Endothelial cell of umbilical vein (primary cell): Measurements from ENCODE around the gene UPP2.

Experiments
- MYC ChIP-seq: IDR thresholded peaks from one replicate; pipeline ENCODE4 v1.6.1; 2011; ENCODE audit warnings: mild to moderate bottlenecking, low read depth, low read length
- POLR2A ChIP-seq: IDR thresholded peaks from 2 replicates; pipeline ENCODE4 v1.6.1; 2012; ENCODE audit warnings: low read depth, mild to moderate bottlenecking, control low read depth, low read length
- TF ChIP-seq, protein P1 (sequence below), 2 donors: IDR thresholded peaks; 1 replicate in 1 of 2; 2 replicates in 1 of 2; pipeline ENCODE4 v1.5.1; 2011; ENCODE audit warnings: low read length in 2 of 2, mild to moderate bottlenecking in 2 of 2, moderate library complexity in 2 of 2, control low read depth in 1 of 2, inconsistent platforms in 1 of 2, low read depth in 1 of 2; ENCODE audit not compliant: insufficient read depth in 1 of 2; ENCODE audit errors: extremely low read depth in 1 of 2

DNA sequence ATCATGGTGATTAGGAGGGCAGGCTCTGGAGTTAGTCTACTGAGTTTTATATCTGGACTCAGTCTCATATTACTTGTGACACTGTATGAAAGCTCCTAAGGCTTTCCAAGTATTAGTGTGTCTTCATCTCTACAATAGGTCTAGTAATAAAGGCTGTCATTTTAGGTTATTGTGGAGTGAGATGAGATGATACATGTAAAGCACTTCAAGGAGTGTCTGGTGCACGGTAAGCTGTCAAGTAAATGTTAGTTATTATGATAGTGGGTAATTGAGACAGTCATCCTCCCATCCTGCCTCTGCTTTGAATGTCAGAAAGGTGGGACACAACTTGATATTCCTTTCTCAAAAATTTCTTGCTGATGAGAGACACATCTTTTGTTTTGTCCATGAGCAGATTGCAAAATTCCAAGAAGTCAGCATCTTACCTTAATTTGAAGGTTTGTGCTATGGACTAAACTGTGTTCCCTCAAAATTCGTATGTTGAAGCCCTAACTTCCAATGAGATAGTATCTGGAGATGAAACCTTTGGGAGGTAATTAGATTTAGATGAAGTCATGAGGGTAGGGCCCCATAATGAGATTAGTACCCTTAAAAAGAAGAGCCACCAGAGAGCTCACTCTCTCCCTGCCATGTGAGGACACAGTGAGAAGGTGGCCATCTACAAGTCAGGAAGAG is 41.4 kb upstream of the UPP2 start:
- no peak for TF ChIP-seq MYC
- TF ChIP-seq POLR2A: no peak
- TF ChIP-seq, protein P1, sequence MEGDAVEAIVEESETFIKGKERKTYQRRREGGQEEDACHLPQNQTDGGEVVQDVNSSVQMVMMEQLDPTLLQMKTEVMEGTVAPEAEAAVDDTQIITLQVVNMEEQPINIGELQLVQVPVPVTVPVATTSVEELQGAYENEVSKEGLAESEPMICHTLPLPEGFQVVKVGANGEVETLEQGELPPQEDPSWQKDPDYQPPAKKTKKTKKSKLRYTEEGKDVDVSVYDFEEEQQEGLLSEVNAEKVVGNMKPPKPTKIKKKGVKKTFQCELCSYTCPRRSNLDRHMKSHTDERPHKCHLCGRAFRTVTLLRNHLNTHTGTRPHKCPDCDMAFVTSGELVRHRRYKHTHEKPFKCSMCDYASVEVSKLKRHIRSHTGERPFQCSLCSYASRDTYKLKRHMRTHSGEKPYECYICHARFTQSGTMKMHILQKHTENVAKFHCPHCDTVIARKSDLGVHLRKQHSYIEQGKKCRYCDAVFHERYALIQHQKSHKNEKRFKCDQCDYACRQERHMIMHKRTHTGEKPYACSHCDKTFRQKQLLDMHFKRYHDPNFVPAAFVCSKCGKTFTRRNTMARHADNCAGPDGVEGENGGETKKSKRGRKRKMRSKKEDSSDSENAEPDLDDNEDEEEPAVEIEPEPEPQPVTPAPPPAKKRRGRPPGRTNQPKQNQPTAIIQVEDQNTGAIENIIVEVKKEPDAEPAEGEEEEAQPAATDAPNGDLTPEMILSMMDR (IDR thresholded peaks at IDR 0.05; ENCODE audit: extremely low read depth in 1 of 2, insufficient read depth in 1 of 2, low read depth in 1 of 2, low read length in 2 of 2): no peak
